Ovary (tissue), 3 donors: ENCODE results near the gene SLC38A3.

Experiments used
- POLR2A ChIP-seq: fragments of 450-650 bp; IDR thresholded peaks from one replicate; pipeline ENCODE4 v1.6.1; 2017; ENCODE audit warnings: antibody characterized with exemption, mild to moderate bottlenecking, moderate library complexity
- TF ChIP-seq, protein P1 (sequence below), 3 donors: fragments of 450-650 bp in 2 of 3; fragments of 200-600 bp in 1 of 3; IDR thresholded peaks; one replicate each; pipeline versions ENCODE4 v1.5.1 to v1.8.0; 2016 to 2022; ENCODE audit warnings: antibody characterized with exemption in 3 of 3, mild to moderate bottlenecking in 1 of 3
- donor health status: DM: no; HTN: no; CAD: no.

DNA sequence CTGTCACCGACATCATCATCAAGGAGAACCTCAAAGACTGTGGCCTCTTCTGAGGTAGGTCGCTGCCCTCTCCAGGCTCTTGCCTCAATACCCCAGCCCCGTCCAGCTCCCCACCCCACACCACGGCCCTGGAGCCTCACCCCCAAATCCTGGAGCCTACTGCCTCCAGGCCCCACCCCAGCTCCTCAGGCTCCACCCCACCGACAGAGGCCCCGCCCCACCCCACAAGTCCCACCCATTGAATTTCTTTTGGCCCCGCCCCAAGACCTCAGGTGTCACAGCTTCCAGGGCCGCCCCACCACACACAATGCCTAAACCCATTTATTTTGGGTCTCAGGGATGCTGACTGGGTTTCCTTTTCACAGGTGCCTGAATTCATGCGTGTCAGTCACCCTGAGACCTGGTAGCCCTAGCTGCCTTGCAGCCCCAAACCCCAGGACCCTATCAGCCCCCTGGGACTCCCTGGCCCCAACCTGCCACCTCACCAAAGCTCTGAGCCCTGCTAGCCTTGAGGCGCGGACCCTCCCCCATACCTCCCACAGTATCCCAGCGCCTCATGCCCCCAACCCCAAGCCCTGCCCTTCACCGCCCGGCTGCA lies 10.1 kb upstream of the SLC38A3 start:
- TF ChIP-seq POLR2A: no peak
- TF ChIP-seq, protein P1, sequence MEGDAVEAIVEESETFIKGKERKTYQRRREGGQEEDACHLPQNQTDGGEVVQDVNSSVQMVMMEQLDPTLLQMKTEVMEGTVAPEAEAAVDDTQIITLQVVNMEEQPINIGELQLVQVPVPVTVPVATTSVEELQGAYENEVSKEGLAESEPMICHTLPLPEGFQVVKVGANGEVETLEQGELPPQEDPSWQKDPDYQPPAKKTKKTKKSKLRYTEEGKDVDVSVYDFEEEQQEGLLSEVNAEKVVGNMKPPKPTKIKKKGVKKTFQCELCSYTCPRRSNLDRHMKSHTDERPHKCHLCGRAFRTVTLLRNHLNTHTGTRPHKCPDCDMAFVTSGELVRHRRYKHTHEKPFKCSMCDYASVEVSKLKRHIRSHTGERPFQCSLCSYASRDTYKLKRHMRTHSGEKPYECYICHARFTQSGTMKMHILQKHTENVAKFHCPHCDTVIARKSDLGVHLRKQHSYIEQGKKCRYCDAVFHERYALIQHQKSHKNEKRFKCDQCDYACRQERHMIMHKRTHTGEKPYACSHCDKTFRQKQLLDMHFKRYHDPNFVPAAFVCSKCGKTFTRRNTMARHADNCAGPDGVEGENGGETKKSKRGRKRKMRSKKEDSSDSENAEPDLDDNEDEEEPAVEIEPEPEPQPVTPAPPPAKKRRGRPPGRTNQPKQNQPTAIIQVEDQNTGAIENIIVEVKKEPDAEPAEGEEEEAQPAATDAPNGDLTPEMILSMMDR (IDR thresholded peaks at IDR 0.05): no peak
